HL-60/S4 treated with retinoic acid at 250 ng/mL for 4 days and 3 days (cell line): Measurements from ENCODE around the gene ZNF615.
"Not testable (repeated sequence)": the region's sequence is repeated elsewhere in the genome, so short reads cannot be mapped to it uniquely, and the experiment has no call there.

Experiments used
- in situ Hi-C: fragments of 300-500 bp; cut with MboI; formaldehyde crosslinking; loops from 2 replicates; pipeline ENCODE4 v1.7.0; 2022; ENCODE audit warnings: low sequenced_read_pairs

The ZNF615 gene

DNA sequence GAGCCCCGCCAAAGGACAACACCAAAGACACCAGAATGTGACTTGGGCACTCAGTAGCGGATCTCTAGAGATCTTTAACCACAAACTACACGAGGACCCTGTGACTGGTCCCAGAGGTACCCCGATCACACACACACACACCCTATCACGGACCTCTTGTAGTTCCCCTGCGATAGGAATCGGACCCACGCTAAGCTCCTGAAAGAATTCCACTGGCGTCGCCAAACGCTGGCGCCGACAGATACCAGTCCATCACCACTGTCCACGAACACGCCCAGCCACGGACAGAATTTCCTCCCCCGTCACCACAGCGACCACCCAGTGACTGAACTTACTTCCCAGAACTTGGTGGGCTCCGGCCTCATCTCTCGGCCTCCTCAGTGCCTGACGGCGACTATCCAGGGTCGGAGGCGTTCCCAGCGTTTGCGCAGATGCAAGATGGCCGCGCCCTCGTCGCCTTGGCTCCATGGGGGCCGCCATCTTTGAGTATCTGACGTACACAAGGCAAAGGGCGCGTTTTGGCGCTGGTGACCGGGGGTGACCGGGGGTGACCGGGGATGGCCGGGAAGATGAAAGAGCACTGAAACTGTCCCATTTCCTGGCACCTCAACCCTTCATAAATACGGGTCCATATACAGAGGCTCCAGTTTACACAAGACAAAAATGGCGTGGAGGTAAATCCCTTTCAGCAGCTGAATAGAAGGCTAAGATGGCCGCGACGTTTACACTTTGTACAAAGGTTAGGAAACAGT is at the start of gene ZNF615:
TSS of gene ZNF615 (minus strand) at position 406 of the 752 bp plus-strand sequence. CDS start 4,500 bp downstream, outside the sequence.
- in situ Hi-C loops, result no loop called here

DNA sequence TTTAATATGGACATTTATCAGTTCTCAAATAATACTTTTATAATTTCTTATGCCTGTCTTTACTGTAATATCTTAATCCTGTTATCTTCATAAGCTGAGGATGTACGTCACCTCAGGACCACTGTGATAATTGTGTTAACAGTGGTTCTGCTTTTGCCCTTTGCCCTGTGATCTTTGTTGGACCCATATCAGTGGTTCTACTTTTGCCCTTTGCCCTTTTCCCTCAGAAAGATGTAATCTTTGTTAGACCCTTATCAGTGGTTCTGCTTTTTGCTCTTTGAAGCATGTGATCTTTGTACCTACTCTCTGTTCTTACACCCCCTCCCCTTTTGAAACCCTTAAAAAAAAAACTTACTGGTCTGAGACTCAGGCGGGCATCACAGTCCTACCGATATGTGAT is 48.5 kb upstream of the ZNF615 start:
- in situ Hi-C loops, result not testable (repeated sequence)

DNA sequence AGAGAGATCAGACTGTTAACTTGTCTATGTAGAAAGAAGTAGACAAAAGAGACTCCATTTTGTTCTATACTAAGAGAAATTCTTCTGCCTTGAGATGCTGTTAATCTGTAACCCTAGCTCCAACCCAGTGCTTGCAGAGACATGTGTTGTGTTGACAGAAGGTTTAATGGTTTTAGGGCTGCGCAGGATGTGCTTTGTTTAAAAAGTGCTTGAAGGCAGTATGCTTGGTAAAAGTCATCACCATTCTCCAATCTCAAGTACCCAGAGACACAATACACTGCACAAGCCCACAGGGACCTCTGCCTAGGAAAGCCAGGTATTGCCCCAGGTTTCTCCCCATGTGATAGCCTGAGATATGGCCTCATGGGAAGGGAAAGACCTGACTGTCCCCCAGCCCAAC is 43.7 kb upstream of the ZNF615 start:
- in situ Hi-C loops, result not testable (repeated sequence)

DNA sequence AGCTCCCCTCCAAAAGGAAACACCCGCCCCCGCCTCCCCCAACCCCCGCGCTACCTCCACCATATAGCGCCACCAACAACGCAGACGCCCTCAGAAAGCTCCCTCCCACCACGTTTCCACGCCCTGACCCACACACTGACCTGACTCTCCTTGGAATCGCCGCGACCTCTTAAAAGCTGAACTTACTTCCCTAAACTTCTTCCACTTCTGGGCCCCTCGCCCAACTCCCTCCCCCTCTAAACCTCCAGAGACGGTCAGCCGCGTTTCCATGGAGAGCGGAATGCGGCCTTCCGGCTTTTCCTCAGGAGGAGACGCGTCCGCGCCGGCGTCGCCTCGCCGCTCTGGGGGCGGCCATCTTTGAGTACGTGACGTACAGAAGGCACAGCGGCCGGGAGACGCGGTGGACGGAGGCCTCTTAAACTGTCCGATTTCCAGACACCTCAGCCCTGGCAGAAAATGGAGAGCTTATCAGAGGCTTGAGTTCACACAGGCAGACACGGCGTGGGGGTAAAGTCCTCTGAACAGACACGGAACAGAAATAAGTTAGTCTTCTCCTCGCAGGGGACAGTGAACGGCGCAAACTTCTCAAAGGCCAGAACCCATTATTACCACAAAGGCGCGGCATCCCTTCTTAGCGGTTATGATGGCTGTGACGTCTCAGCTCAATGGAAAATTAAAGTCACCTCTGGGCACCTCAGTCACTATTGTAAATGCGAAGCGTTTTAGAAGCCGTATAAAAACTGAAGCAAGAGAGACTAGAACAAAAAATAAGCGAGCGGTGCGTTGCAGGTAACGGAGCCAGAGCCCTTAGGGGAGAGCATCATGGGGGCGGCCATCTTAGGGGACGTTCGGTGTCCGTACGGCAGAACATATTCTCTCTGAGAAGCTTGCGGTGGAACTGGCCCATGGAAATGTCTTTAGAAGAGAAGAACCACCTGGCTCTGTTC is 40.8 kb upstream of the ZNF615 start, which contains the start of gene ZNF432:
TSS of gene ZNF432 (minus strand) at position 284 of the 947 bp plus-strand sequence. CDS start 1,970 bp downstream, outside the sequence.
- in situ Hi-C loops, result no loop called here

DNA sequence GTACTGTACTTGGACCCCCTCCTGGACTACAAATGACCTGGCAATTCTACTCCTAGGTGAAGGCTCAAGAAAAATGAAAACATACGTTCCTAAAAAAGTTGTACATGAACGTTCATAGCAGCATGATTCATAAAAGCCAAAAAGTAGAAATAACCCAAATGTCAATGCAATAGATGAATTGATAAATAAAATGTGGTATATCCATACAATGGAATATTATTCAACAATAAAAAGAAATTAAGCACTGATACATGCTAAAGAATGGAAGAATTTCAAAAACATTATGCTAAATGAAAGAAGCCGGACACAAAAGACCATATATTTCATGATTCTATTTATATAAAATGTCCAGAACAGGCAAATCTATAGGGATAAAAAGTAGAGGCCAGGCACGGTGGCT is 31.2 kb upstream of the ZNF615 start:
- in situ Hi-C loops, result no loop called here

DNA sequence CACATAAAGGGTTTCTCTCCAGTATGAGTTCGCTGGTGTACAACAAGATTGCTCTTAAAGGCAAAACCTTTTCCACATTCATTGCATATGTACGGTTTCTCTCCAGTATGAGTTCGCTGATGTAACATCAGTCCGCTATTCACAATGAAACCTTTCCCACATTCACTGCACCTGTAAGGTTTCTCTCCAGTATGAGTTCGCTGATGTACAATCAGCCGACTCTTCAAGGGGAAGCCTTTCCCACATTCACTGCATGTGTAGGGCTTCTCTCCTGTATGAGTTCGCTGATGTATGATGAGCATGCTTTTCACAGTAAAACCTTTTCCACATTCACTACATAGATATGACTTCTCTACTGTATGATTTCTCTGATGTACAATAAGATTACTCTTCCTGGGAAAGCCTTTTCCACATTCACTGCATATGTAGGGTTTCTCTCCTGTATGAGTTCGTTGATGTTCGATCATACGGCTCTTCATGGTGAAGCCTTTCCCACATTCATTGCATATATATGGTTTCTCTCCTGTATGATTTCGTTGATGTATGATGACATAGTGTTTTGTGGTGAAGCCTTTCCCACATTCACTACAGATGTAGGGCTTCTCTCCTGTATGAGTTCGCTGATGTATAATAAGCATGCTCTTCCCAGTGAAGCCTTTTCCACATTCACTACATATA is 26.2 kb upstream of the ZNF615 start:
- in situ Hi-C loops, result no loop called here

- in situ Hi-C loops, result no loop called here
Observed at GRCh38 chr19:52028780-52029123, 20.7 kb upstream of the ZNF615 start.

DNA sequence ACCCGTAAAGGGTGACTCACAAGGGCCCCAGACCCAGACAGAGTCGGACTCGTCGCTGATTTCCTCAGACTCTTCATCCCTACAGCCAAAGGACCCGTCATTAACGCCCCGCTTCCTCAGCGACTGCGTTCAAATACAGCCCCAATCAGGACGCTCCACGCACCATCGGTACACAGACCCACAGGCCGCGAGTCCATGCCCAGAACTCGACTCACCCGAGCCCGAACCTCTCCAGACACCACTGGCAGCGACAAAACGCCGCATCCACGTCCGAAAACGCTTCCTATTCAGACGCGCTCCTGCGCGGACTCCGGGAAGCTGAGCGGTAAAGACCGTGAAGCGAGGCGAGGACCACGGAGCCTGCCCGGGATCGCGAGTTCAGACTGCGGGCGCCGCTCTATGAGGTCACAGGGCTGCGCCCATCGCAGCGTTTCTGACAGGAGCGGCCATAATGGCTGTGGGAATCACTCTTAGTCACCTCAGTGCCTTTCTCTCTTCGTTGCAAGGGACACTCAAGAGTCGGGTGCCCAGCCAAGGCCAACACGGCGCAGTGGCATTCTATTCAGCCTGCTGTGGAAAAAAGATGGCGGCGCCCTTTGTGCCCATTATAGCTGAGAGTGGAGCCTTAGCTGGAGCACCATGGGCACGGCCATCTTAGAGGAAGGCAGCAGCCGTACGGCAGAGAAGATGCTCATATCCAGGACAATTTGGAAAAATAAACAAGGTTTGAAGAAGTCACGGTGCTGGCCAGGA is 20.2 kb upstream of the ZNF615 start, which contains the start of gene ZNF614:
TSS of gene ZNF614 (minus strand) at position 353 of the 753 bp plus-strand sequence. CDS start 2,634 bp downstream, outside the sequence.
- in situ Hi-C loops, result no loop called here

GRCh38 chr19:52026255-52026990 is 18.4 kb upstream of the ZNF615 start:
- in situ Hi-C loops, result not testable (repeated sequence)

DNA sequence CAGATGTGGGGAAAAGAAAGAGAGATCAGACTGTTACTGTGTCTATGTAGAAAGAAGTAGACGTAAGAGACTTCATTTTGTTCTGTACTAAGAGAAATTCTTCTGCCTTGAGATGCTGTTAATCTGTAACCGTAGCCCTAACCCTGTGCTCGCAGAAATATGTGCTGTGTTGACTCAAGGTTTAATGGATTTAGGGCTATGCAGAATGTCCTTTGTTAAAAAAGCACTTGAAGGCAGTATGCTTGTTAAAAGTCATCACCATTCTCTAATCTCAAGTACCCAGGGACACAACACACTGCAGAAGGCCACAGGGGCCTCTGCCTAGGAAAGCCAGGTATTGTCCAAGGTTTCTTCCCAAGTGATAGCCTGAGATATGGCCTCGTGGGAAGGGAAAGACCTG is 16.5 kb upstream of the ZNF615 start:
- in situ Hi-C loops, result not testable (repeated sequence)

- in situ Hi-C loops, result no loop called here
Observed at GRCh38 chr19:52022193-52022592, 14.2 kb upstream of the ZNF615 start.

GRCh38 chr19:52020506-52020905 is 12.5 kb upstream of the ZNF615 start:
- in situ Hi-C loops, result no loop called here

- in situ Hi-C loops, result no loop called here
Observed at GRCh38 chr19:52010674-52011073, 2.7 kb upstream of the ZNF615 start.

- in situ Hi-C loops, result no loop called here
Observed at GRCh38 chr19:52007451-52007805, 583 bp downstream of the ZNF615 start.

DNA sequence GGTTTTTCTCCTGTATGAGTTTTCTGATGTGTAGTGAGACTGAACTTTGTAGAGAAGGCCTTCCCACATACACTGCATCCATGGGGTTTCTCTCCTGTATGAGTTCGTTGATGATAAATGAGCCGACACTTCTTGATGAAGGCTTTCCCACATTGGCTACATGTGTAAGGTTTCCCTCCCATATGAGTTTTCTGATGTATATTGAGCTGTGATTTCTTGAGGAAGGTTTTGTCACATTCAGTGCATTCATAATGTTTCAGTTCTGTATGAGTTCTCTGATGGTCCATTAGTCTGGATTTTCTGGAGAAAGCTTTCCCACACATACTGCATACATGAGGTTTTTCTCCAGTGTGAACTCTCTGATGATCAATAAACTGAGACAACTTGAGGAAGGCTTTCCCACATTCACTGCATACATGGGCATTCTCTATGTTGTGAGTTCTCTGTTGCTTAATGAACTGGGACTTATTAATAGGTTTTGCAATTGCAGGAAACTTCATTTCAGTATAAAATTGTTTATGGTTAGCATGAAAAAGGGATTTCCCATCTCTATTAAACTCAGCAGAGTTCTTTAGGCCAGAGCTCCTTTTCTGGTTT is 13.9 kb downstream of the ZNF615 start:
- in situ Hi-C loops, result no loop called here

DNA sequence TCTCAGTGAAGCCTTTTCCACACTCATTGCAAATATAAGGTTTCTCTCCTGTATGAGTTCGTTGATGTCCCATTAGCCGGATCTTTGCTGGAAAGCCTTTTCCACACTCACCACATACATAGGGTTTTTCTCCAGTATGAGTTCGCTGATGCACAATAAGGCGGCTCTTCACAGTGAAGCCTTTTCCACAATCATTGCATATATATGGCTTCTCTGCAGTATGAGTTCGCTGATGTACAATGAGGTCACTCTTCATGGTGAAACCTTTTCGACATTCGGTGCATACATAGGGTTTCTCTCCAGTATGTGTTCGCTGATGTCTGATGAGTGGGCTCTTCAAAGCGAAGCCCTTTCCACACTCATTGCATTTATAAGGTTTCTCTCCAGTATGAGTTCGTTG is 14.6 kb downstream of the ZNF615 start:
- in situ Hi-C loops, result no loop called here

GRCh38 chr19:51986309-51987291 is 21.4 kb downstream of the ZNF615 start, which contains the start of gene ZNF350:
ZNF350 (minus strand) TSS chr19:51986840; CDS start chr19:51974360, 12,480 bp downstream.
- in situ Hi-C loops, result no loop called here

DNA sequence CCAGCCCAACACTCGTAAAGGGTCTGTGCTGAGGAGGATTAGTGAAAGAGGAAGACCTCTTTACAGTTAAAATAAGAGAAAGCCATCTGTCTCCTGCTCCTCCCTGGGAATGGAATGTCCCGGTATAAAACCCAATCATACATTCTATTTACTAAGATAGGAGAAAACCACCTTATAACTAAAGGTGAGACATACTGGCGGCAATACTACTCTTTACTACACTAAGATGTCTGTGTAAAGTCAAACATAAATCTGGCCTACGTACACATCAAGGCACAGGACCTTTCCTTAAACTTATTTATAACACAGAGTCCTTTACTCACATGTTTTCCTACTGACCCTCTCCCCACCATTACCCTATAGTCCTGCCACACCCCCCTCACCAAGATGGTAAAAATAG is 24.6 kb downstream of the ZNF615 start:
- in situ Hi-C loops, result no loop called here
